ENCODE data around the gene PHACTR1.

The PHACTR1 gene

DNA sequence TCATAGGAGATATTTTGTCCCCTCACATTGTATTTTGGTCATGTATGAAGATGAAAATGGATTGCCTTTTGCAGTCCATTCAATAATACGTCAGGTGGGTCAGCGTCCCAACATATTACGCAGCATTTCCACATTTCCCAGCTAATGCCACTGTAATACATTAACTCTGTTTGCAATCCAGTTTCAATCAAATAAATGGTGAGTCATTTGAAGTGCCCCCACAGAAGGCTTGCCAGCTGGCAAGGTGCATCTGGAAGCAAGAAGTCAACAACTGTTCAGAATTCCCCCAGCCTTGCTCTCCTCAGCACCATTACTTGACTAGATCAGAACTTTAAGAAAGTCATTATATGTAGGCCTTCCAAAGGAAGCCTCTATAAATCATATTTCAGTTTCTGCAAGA is 50.4 kb downstream of the PHACTR1 start:
- H3K9ac ChIP-seq, result no peak overlapping the region
- no peak overlapping the region for H3K4me3 ChIP-seq (ENCODE audit: low read depth, low read length)
- no peaks in the 10 kb centered on the region for H3K36me3 ChIP-seq (ENCODE audit: control insufficient read depth, insufficient read depth, low read length)
- H3K27me3 ChIP-seq (ENCODE audit: control insufficient read depth, insufficient read depth, low read length), result no peaks in the 10 kb centered on the region
- no peak overlapping the region for H2AFZ ChIP-seq
- no peaks in the 10 kb centered on the region for H3K9me3 ChIP-seq (ENCODE audit: control insufficient read depth, low read length)
- H3K27ac ChIP-seq, result no peak overlapping the region
- TF ChIP-seq, protein P1, sequence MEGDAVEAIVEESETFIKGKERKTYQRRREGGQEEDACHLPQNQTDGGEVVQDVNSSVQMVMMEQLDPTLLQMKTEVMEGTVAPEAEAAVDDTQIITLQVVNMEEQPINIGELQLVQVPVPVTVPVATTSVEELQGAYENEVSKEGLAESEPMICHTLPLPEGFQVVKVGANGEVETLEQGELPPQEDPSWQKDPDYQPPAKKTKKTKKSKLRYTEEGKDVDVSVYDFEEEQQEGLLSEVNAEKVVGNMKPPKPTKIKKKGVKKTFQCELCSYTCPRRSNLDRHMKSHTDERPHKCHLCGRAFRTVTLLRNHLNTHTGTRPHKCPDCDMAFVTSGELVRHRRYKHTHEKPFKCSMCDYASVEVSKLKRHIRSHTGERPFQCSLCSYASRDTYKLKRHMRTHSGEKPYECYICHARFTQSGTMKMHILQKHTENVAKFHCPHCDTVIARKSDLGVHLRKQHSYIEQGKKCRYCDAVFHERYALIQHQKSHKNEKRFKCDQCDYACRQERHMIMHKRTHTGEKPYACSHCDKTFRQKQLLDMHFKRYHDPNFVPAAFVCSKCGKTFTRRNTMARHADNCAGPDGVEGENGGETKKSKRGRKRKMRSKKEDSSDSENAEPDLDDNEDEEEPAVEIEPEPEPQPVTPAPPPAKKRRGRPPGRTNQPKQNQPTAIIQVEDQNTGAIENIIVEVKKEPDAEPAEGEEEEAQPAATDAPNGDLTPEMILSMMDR (IDR thresholded peaks at IDR 0.05), result no peak
- no peak overlapping the region for H3K4me2 ChIP-seq (ENCODE audit: low read length)
- H3K79me2 ChIP-seq, result no peaks in the 10 kb centered on the region
- H3K4me1 ChIP-seq, result no peaks in the 10 kb centered on the region

DNA sequence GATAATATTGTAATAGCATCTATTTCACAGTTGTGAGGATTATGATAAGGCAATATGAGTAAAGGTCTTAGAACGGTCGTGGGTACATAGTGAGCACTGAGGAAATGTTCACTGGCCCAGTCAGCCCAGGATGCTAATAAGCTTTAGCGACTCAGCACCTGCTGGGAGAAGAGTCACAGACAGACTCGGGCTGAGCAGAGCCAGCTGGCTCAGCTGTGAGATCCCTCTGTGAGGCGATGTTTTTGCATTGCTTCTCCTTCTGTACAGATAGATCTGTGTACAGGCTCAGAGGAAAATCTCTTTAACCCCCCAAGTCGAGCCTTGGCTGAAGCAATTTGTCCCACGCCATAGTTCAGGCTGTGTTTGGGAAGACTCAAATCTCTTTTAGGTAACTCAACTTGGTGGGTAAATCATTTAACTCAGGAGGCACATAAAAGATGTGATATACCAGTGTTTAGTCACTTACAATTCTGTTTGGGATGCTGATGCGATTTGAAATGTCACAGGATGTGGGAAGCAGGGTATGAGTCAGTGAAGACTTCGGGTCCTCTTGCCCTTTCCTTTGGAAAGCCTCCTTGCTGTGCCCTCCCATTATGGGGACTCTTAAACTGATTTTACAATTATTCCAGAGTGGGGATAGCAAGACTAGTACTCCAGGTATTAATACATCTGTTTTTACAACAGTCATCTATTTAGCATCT is 53.1 kb downstream of the PHACTR1 start:
- Histone ChIP-seq H3K4me2 (ENCODE audit: low read length) (no peak overlapping the region), H3K27ac (no peak overlapping the region), H3K4me3 (ENCODE audit: low read depth, low read length) (no peak overlapping the region), H3K36me3 (ENCODE audit: control insufficient read depth, insufficient read depth, low read length) (no peaks in the 10 kb centered on the region), H3K9me3 (ENCODE audit: control insufficient read depth, low read length) (no peaks in the 10 kb centered on the region), H3K9ac (no peak overlapping the region), H3K4me1 (no peaks in the 10 kb centered on the region), H3K79me2 (no peaks in the 10 kb centered on the region), H3K27me3 (ENCODE audit: control insufficient read depth, insufficient read depth, low read length) (no peaks in the 10 kb centered on the region), H2AFZ (no peak overlapping the region)
- TF ChIP-seq, protein P1 (IDR thresholded peaks at IDR 0.05), result no peak

DNA sequence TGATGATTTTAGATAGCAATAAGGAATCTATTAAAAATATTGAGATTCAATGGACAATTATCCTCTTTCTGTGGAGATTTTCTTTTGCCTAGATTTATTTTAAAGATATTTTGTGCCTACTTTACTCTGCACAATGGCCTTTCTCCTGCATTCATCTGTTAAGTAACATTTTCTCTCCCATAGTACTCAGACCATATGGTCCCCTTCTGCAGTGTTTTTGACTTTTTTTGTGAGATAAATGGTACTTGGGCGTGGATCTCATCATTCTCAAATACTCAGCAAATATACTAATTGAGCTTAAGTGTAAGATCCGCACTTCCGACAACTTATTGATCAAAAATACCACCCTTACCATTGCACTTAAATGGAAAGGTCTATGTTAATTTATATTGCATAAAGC is 55.8 kb downstream of the PHACTR1 start:
- Histone ChIP-seq H3K27me3 (ENCODE audit: control insufficient read depth, insufficient read depth, low read length) (no peaks in the 10 kb centered on the region), H3K27ac (no peak overlapping the region)
- TF ChIP-seq, protein P1 (IDR thresholded peaks at IDR 0.05), result no peak

DNA sequence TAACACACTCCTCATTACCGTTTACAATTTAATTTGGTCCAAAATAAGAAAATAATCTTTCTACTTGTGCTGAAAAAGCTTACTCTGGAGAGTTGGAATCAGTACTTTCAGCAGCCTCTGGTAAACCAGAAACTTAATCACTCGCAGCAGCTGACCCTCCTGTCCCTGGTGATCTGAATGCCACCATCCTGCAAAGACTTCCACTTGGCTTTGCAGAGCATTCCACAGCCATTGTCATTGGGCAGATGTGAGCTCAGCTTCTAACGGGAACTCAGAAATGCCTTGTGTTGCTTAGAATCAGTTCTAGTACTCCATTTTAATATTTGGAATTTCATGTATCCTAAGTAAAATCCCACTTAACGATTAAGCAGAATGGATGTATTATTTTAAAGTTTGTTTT is 59.7 kb downstream of the PHACTR1 start:
- no peak overlapping the region for H3K27ac ChIP-seq
- no peaks in the 10 kb centered on the region for H3K79me2 ChIP-seq
- H3K9ac ChIP-seq, result no peak overlapping the region
- H3K4me1 ChIP-seq, result no peaks in the 10 kb centered on the region
- H3K9me3 ChIP-seq (ENCODE audit: control insufficient read depth, low read length), result no peaks in the 10 kb centered on the region
- H3K4me3 ChIP-seq (ENCODE audit: low read depth, low read length), result no peak overlapping the region
- TF ChIP-seq, protein P1 (IDR thresholded peaks at IDR 0.05), result no peak
- H3K27me3 ChIP-seq (ENCODE audit: control insufficient read depth, insufficient read depth, low read length), result no peaks in the 10 kb centered on the region
- no peak overlapping the region for H3K4me2 ChIP-seq (ENCODE audit: low read length)
- H2AFZ ChIP-seq, result no peak overlapping the region
- H3K36me3 ChIP-seq (ENCODE audit: control insufficient read depth, insufficient read depth, low read length), result no peaks in the 10 kb centered on the region

More for the DNA sequence above, 55.8 kb downstream of the PHACTR1 start:
- Histone ChIP-seq H3K9me3 (ENCODE audit: control insufficient read depth, low read length) (no peaks in the 10 kb centered on the region), H3K4me2 (ENCODE audit: low read length) (no peak overlapping the region), H3K4me1 (no peaks in the 10 kb centered on the region), H3K9ac (no peak overlapping the region), H3K36me3 (ENCODE audit: control insufficient read depth, insufficient read depth, low read length) (no peaks in the 10 kb centered on the region), H3K4me3 (ENCODE audit: low read depth, low read length) (no peak overlapping the region), H3K79me2 (no peaks in the 10 kb centered on the region), H2AFZ (no peak overlapping the region)

DNA sequence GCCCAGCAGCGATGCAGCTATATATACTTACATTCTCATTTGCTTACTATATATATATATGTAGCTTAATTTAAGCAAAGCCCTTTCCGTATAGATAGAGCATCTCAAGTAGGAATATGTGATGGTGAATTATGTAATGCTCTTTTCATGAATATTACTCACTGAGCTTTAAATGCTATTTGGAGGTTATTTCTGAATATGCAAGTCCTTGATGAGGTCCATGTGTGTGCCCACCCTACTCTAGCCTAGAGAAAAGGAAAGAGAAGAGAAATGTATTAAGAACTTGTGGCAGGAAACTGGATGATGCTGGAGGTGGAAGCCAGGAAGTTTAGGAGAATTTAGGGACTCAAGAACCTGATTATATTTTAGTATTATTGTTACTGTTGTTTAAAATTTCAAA is 63.2 kb downstream of the PHACTR1 start:
- Histone ChIP-seq H3K9me3 (ENCODE audit: control insufficient read depth, low read length) (no peaks in the 10 kb centered on the region), H3K27ac (no peak overlapping the region), H3K27me3 (ENCODE audit: control insufficient read depth, insufficient read depth, low read length) (no peaks in the 10 kb centered on the region), H3K36me3 (ENCODE audit: control insufficient read depth, insufficient read depth, low read length) (no peaks in the 10 kb centered on the region), H3K4me3 (ENCODE audit: low read depth, low read length) (no peak overlapping the region), H3K4me2 (ENCODE audit: low read length) (no peak overlapping the region), H3K9ac (no peak overlapping the region), H3K4me1 (no peaks in the 10 kb centered on the region), H3K79me2 (no peaks in the 10 kb centered on the region), H2AFZ (no peak overlapping the region)
- TF ChIP-seq, protein P1 (IDR thresholded peaks at IDR 0.05), result no peak
